Transverse colon (tissue), 4 donors: ENCODE measurements around the gene SDC3. TPM values are rescaled to one million over a fixed set of nuclear protein-coding genes. Genes with fewer than 3 reads are reported as not detected.

Experiments used
- DNase-seq: peaks from one replicate; pipeline ENCODE4 v3.0.0-alpha.2; 2019
- H3K27ac ChIP-seq, 4 donors: fragments of 200-600 bp; sonication (generic); 2 replicates each; pipeline ENCODE4 v1.5.1; 2016 to 2018; ENCODE audit warnings: inconsistent platforms in 4 of 4
- H3K27me3 ChIP-seq: fragments of 200-600 bp; sonication (generic); 2 replicates; pipeline ENCODE4 v1.5.1; 2017; ENCODE audit warnings: inconsistent platforms
- H3K36me3 ChIP-seq, 4 donors: fragments of 200-600 bp; sonication (generic); 2 replicates each; pipeline ENCODE4 v1.5.1; 2017 to 2019; ENCODE audit warnings: inconsistent platforms in 4 of 4
- H3K4me1 ChIP-seq, 4 donors: fragments of 200-600 bp; sonication (generic); 2 replicates each; pipeline ENCODE4 v1.5.1; 2017 to 2020; ENCODE audit warnings: inconsistent platforms in 4 of 4
- H3K4me3 ChIP-seq, 4 donors: fragments of 200-600 bp; sonication (generic); 1 replicate in 1 of 4; 2 replicates in 3 of 4; pipeline versions ENCODE4 v1.5.1 to v1.6.1; 2017 to 2019; ENCODE audit warnings: inconsistent platforms in 4 of 4
- H3K9me3 ChIP-seq, 2 donors: fragments of 200-600 bp; sonication (generic); 2 replicates each; pipeline ENCODE4 v1.5.1; 2017 to 2019; ENCODE audit warnings: inconsistent platforms in 2 of 2
- CTCF ChIP-seq, 5 experiments: fragments of 200-600 bp in 3 of 5; fragments of 450-650 bp in 2 of 5; sonication (generic) in 3 of 5; IDR thresholded peaks; 1 replicate in 2 of 5; 2 replicates in 3 of 5; pipeline ENCODE4 v1.5.1; 2016 to 2017; ENCODE audit warnings: antibody characterized with exemption in 5 of 5, inconsistent platforms in 3 of 5, mild to moderate bottlenecking in 2 of 5, moderate library complexity in 1 of 5
- EP300 ChIP-seq: sonication (generic); formaldehyde crosslinking; IDR thresholded peaks from one replicate; pipeline ENCODE4 v1.6.1; 2017; ENCODE audit warnings: antibody characterized with exemption, low read depth
- POLR2A ChIP-seq: fragments of 450-650 bp; IDR thresholded peaks from one replicate; pipeline ENCODE4 v1.6.1; 2016; ENCODE audit warnings: antibody characterized with exemption, mild to moderate bottlenecking, moderate library complexity
- POLR2AphosphoS5 ChIP-seq, 3 donors: sonication (generic); formaldehyde crosslinking; IDR thresholded peaks; one replicate each; pipeline ENCODE4 v1.6.1; 2016; ENCODE audit warnings: antibody characterized with exemption in 3 of 3
- WGBS, 2 donors: methylation state at CpG; one replicate each; pipeline ENCODE4 v1.1.5; 2018; ENCODE audit warnings: low coverage in 1 of 2; 5-methylcytosine and 5-hydroxymethylcytosine counted together
- in situ Hi-C, 4 donors: fragments of 200-750 bp; cut with MboI; loops; one replicate each; pipeline versions ENCODE4 v1.15.0 to v1.15.1; 2017; ENCODE audit warnings: low sequenced_read_pairs in 3 of 4, low pct_ligation_motif_present in 1 of 4, low pct_unique_long_range_greater_than_20kb in 1 of 4
- intact Hi-C: fragments of 100-400 bp; cut with DNase I; formaldehyde crosslinking; loops from one replicate; pipeline ENCODE4 v1.15.1; 2023; ENCODE audit warnings: low total_unique reads
- total RNA-seq, 4 donors: library from RNA; depleted of rRNA; stranded (reverse); fragments of >200 nt; gene quantifications; one replicate each; pipeline ENCODE4 v1.1.0, GENCODE V29; 2016

Gene SDC3
- total RNA-seq, 4 donors from 2014 or later, result 7.9 to 35.4 (median 10.1) TPM

DNA sequence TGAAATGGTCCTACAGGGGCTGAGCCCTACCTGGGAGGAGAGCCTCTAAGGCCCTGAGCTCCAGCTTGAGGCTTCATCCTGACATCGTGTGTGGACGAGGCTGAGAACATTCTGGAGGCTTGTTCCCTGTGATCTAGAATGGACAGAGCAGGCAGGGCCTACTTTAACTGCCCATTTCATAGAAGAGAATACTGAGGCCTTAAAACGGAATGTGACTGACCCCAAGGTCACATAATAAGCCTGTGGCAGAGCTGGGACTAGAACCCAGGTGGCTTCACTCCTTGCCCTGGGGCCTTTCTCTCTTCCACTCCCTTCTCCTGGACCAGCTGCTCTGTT lies 6.0 kb upstream of the SDC3 start:
- Histone ChIP-seq H3K4me1 (peaks cover 0 to 10% (median 5%) of the 10 kb centered on the region in 4 donors), H3K9me3 (no peaks in the 10 kb centered on the region), H3K36me3 (no peaks in the 10 kb centered on the region), H3K27me3 (no peaks in the 10 kb centered on the region), H3K27ac (no peak overlapping the region), H3K4me3 (no peak overlapping the region)
- WGBS, 2 donors, result 88% methylated on average over 3 of the region's 3 CpGs; no CpG with 5 or more reads in 1 of the 2 donors
- in situ Hi-C loops (loop anchor here (5.0 to 10.0 kb wide), 4 partner anchors 112 to 200 kb away; partner anchors contain the start of gene MATN1 (in 1 of the 4)), intact Hi-C loops (loop anchor here (5.0 kb wide), 1 partner anchor 132 kb away; no protein-coding TSS in a partner anchor)
- DNase-seq, result no peak
- TF ChIP-seq EP300, result no peak
- TF ChIP-seq POLR2AphosphoS5 (IDR thresholded peaks at IDR 0.05), result no peak
- no peak for TF ChIP-seq CTCF (IDR thresholded peaks at IDR 0.05)
- TF ChIP-seq POLR2A, result no peak

GRCh38 chr1:30912913-30913652 lies 4.5 kb upstream of the SDC3 start:
- intact Hi-C loops, result loop anchor here (5.0 kb wide), 1 partner anchor 131 kb away; no protein-coding TSS in a partner anchor
- no peaks in the 10 kb centered on the region for H3K36me3 ChIP-seq
- TF ChIP-seq CTCF (IDR thresholded peaks at IDR 0.05) (no peak), POLR2AphosphoS5 (IDR thresholded peaks at IDR 0.05) (no peak), EP300 (no peak), POLR2A (no peak)
- in situ Hi-C loops, result loop anchor here (5.0 to 10.0 kb wide), 4 partner anchors 111 to 198 kb away; partner anchors contain the start of gene MATN1 (in 1 of the 4)
- no peak overlapping the region for H3K4me3 ChIP-seq
- WGBS, 2 donors, result 78% methylated on average over 8 of the region's 10 CpGs; no CpG with 5 or more reads in 1 of the 2 donors
- no peaks in the 10 kb centered on the region for H3K9me3 ChIP-seq
- H3K27me3 ChIP-seq, result peaks cover under 1% of the 10 kb centered on the region
- peak; percentile 59 for DNase-seq
- H3K4me1 ChIP-seq, result peaks cover 6 to 19% (median 12%) of the 10 kb centered on the region in 4 donors
- peak overlapping the region; percentile 13 to 51 (median 28) for H3K27ac ChIP-seq

GRCh38 chr1:30912224-30912623 lies 3.7 kb upstream of the SDC3 start:
- in situ Hi-C loops, result loop anchor here (5.0 to 10.0 kb wide), 4 partner anchors 110 to 197 kb away; partner anchors contain the start of gene MATN1 (in 1 of the 4)
- intact Hi-C loops, result loop anchor here (5.0 kb wide), 1 partner anchor 130 kb away; no protein-coding TSS in a partner anchor
- WGBS, 2 donors, result 17 to 82% methylated on average over 2 to 6 of the region's 6 CpGs

More at GRCh38 chr1:30912224-30912623, 3.7 kb upstream of the SDC3 start:
- Histone ChIP-seq H3K27ac (no peak overlapping the region), H3K4me3 (no peak overlapping the region), H3K9me3 (no peaks in the 10 kb centered on the region), H3K36me3 (no peaks in the 10 kb centered on the region), H3K27me3 (peaks cover 5% of the 10 kb centered on the region), H3K4me1 (peaks cover 9 to 24% (median 15%) of the 10 kb centered on the region in 4 donors)
- no peak for TF ChIP-seq EP300
- TF ChIP-seq CTCF (IDR thresholded peaks at IDR 0.05), result no peak
- no peak for TF ChIP-seq POLR2A
- TF ChIP-seq POLR2AphosphoS5 (IDR thresholded peaks at IDR 0.05), result no peak
- no peak for DNase-seq
